Esophagus squamous epithelium (tissue), 4 donors: Measurements from ENCODE around the gene TESMIN.

Experiments
- POLR2A ChIP-seq, 4 donors: fragments of 450-650 bp; IDR thresholded peaks; one replicate each; pipeline ENCODE4 v1.6.1; 2017; ENCODE audit warnings: antibody characterized with exemption in 4 of 4, mild to moderate bottlenecking in 4 of 4, moderate library complexity in 3 of 4
- TF ChIP-seq, protein P1 (sequence below), 6 experiments: fragments of 450-650 bp in 4 of 6; fragments of 200-600 bp in 2 of 6; sonication (generic) in 2 of 6; IDR thresholded peaks; one replicate each; pipeline ENCODE4 v1.5.1; 2016 to 2019; ENCODE audit warnings: antibody characterized with exemption in 6 of 6, mild to moderate bottlenecking in 4 of 6, moderate library complexity in 4 of 6

DNA sequence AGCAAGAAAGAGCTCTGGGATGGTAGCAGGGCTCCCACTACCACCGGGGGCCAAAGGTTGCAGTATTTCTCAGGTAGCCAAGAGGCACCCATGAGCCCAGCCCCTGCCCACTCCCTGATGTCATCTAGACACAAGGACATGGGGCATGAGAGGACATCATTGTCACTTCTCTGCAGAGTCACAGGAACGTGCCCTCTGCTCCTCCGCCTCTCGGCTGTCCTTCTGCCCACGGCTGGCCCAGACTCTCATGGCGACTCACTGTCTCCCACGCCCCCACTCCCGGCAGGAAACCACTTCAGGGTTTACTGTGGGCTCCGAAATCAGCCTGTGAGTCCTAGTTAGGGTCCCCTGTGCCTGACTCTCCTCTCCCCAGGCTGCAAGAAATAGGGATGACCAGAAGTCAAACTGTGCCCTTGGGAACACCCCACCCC, 68.8 kb downstream of the TESMIN start:
- TF ChIP-seq, protein P1, sequence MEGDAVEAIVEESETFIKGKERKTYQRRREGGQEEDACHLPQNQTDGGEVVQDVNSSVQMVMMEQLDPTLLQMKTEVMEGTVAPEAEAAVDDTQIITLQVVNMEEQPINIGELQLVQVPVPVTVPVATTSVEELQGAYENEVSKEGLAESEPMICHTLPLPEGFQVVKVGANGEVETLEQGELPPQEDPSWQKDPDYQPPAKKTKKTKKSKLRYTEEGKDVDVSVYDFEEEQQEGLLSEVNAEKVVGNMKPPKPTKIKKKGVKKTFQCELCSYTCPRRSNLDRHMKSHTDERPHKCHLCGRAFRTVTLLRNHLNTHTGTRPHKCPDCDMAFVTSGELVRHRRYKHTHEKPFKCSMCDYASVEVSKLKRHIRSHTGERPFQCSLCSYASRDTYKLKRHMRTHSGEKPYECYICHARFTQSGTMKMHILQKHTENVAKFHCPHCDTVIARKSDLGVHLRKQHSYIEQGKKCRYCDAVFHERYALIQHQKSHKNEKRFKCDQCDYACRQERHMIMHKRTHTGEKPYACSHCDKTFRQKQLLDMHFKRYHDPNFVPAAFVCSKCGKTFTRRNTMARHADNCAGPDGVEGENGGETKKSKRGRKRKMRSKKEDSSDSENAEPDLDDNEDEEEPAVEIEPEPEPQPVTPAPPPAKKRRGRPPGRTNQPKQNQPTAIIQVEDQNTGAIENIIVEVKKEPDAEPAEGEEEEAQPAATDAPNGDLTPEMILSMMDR (IDR thresholded peaks at IDR 0.05), result no peak
- no peak for TF ChIP-seq POLR2A (IDR thresholded peaks at IDR 0.05)
